Neural progenitor cell (in vitro differentiated cells): ENCODE data around the gene ZNF536. TPM values are rescaled to one million over a fixed set of nuclear protein-coding genes. Genes with fewer than 3 reads are reported as not detected.
"Not testable (repeated sequence)": the region's sequence is repeated elsewhere in the genome, so short reads cannot be mapped to it uniquely, and the experiment has no call there.

Experiments used
- DNase-seq: peaks from one replicate; pipeline ENCODE4 v3.0.0-alpha.2; 2016; ENCODE audit warnings: low spot score
- H2AFZ ChIP-seq: fragments of 200-600 bp; sonication (generic); replicated peaks from 2 replicates; pipeline ENCODE4 v1.6.1; 2016; ENCODE audit warnings: antibody characterized with exemption
- H3F3A ChIP-seq: fragments of 200-600 bp; sonication (generic); 2 replicates; pipeline ENCODE4 v1.6.1; 2016; ENCODE audit warnings: antibody characterized with exemption, low read depth
- H3K27ac ChIP-seq: fragments of 200-600 bp; sonication (generic); 2 replicates; pipeline ENCODE4 v1.5.1; 2016; ENCODE audit warnings: mild to moderate bottlenecking
- H3K27me3 ChIP-seq: fragments of 200-600 bp; sonication (generic); 2 replicates; pipeline ENCODE4 v1.6.1; 2016; ENCODE audit warnings: mild to moderate bottlenecking, moderate library complexity
- H3K36me3 ChIP-seq: fragments of 200-600 bp; sonication (generic); 2 replicates; pipeline ENCODE4 v1.5.1; 2016
- H3K4me1 ChIP-seq: fragments of 200-600 bp; sonication (generic); 2 replicates; pipeline ENCODE4 v1.6.1; 2016; ENCODE audit warnings: mixed run types
- H3K4me2 ChIP-seq: fragments of 200-600 bp; sonication (generic); 2 replicates; pipeline ENCODE4 v1.6.1; 2016
- H3K4me3 ChIP-seq: fragments of 200-600 bp; sonication (generic); 2 replicates; pipeline ENCODE4 v1.5.1; 2016
- H3K79me2 ChIP-seq: fragments of 200-600 bp; sonication (generic); 2 replicates; pipeline ENCODE4 v1.6.1; 2016; ENCODE audit warnings: low read depth
- H3K9ac ChIP-seq: fragments of 200-600 bp; sonication (generic); 2 replicates; pipeline ENCODE4 v1.6.1; 2016
- H3K9me3 ChIP-seq: fragments of 200-600 bp; sonication (generic); 2 replicates; pipeline ENCODE4 v1.5.1; 2016; ENCODE audit warnings: low read depth
- H4K20me1 ChIP-seq: fragments of 200-600 bp; sonication (generic); 2 replicates; pipeline ENCODE4 v1.6.1; 2016; ENCODE audit warnings: low read depth
- H3K27ac Mint-ChIP-seq: 3 replicates; pipeline ENCODE4 v1.8.0; 2021; ENCODE audit warnings: mixed read lengths
- H3K27me3 Mint-ChIP-seq: 2 replicates; pipeline ENCODE4 v1.8.0; 2022; ENCODE audit warnings: low read depth, mild to moderate bottlenecking, inconsistent platforms, moderate library complexity, mixed read lengths; ENCODE audit not compliant: insufficient read depth
- H3K36me3 Mint-ChIP-seq: 3 replicates; pipeline ENCODE4 v1.8.0; 2021; ENCODE audit warnings: mixed read lengths
- H3K4me1 Mint-ChIP-seq: 3 replicates; pipeline ENCODE4 v1.8.0; 2021; ENCODE audit warnings: mixed read lengths
- H3K4me3 Mint-ChIP-seq: 3 replicates; pipeline ENCODE4 v1.8.0; 2021; ENCODE audit warnings: mild to moderate bottlenecking, moderate library complexity, mixed read lengths
- H3K9me3 Mint-ChIP-seq: 3 replicates; pipeline ENCODE4 v1.8.0; 2020; ENCODE audit warnings: mixed read lengths
- CTCF ChIP-seq: fragments of 200-600 bp; sonication (generic); IDR thresholded peaks from 2 replicates; pipeline ENCODE4 v1.5.1; 2017; ENCODE audit warnings: antibody characterized with exemption, mild to moderate bottlenecking
- EZH2 ChIP-seq: fragments of 200-600 bp; sonication (generic); IDR thresholded peaks from 2 replicates; pipeline ENCODE4 v1.6.1; 2017; ENCODE audit warnings: antibody characterized with exemption, mild to moderate bottlenecking, moderate library complexity
- EZH2phosphoT487 ChIP-seq: fragments of 200-600 bp; sonication (generic); IDR thresholded peaks from 2 replicates; pipeline ENCODE4 v1.6.1; 2017; ENCODE audit warnings: antibody characterized with exemption
- total RNA-seq: library from RNA; depleted of rRNA; stranded (reverse); fragments of >200 nt; gene quantifications from 2 replicates; pipeline ENCODE4 v1.2.3, GENCODE V29; 2015; ENCODE audit warnings: low replicate concordance

ZNF536 gene
- total RNA-seq, 1 donor from 2014 or later, result 0.24 TPM

GRCh38 chr19:30457484-30457883 lies 85.3 kb downstream of the ZNF536 start:
- peaks cover 4% of the 10 kb centered on the region for H3K27me3 Mint-ChIP-seq

GRCh38 chr19:30459859-30460258 lies 87.7 kb downstream of the ZNF536 start:
- no peak overlapping the region for H3K4me3 Mint-ChIP-seq
- peaks cover 7% of the 10 kb centered on the region for H3K4me1 Mint-ChIP-seq
- no peaks in the 10 kb centered on the region for H3K27me3 Mint-ChIP-seq
- TF ChIP-seq CTCF (no peak), EZH2 (no peak), EZH2phosphoT487 (no peak)
- peaks cover 3% of the 10 kb centered on the region for H3K9me3 Mint-ChIP-seq
- DNase-seq, result no peak
- Histone ChIP-seq H2AFZ (no peak overlapping the region), H3K36me3 (no peaks in the 10 kb centered on the region), H3K79me2 (no peaks in the 10 kb centered on the region), H3K4me2 (no peak overlapping the region), H4K20me1 (no peaks in the 10 kb centered on the region), H3K27ac (no peak overlapping the region), H3K27me3 (no peaks in the 10 kb centered on the region), H3K9me3 (no peaks in the 10 kb centered on the region), H3F3A (no peaks in the 10 kb centered on the region), H3K4me1 (peaks cover 11% of the 10 kb centered on the region), H3K4me3 (no peak overlapping the region), H3K9ac (no peak overlapping the region)
- H3K36me3 Mint-ChIP-seq, result no peaks in the 10 kb centered on the region
- H3K27ac Mint-ChIP-seq, result no peak overlapping the region

More at GRCh38 chr19:30457484-30457883, 85.3 kb downstream of the ZNF536 start:
- H3K36me3 ChIP-seq, result no peaks in the 10 kb centered on the region
- no peak overlapping the region for H2AFZ ChIP-seq
- H3K27me3 ChIP-seq, result no peaks in the 10 kb centered on the region
- no peak overlapping the region for H3K4me3 ChIP-seq
- peaks cover 3% of the 10 kb centered on the region for H3K9me3 Mint-ChIP-seq
- H3K27ac ChIP-seq, result no peak overlapping the region
- no peaks in the 10 kb centered on the region for H4K20me1 ChIP-seq
- no peak for DNase-seq
- no peak overlapping the region for H3K4me3 Mint-ChIP-seq
- no peaks in the 10 kb centered on the region for H3F3A ChIP-seq
- H3K36me3 Mint-ChIP-seq, result no peaks in the 10 kb centered on the region
- H3K79me2 ChIP-seq, result no peaks in the 10 kb centered on the region
- H3K27ac Mint-ChIP-seq, result no peak overlapping the region
- no peak overlapping the region for H3K4me2 ChIP-seq
- TF ChIP-seq EZH2phosphoT487, result no peak
- no peak for TF ChIP-seq CTCF
- TF ChIP-seq EZH2, result no peak
- peaks cover 11% of the 10 kb centered on the region for H3K4me1 ChIP-seq
- no peak overlapping the region for H3K9ac ChIP-seq
- H3K9me3 ChIP-seq, result no peaks in the 10 kb centered on the region
- H3K4me1 Mint-ChIP-seq, result peaks cover 10% of the 10 kb centered on the region

GRCh38 chr19:30464162-30464561 lies 92.0 kb downstream of the ZNF536 start:
- H3K4me1 Mint-ChIP-seq, result peaks cover 9% of the 10 kb centered on the region
- Histone ChIP-seq H3K9ac (no peak overlapping the region), H3K36me3 (no peaks in the 10 kb centered on the region), H3K9me3 (no peaks in the 10 kb centered on the region), H4K20me1 (no peaks in the 10 kb centered on the region), H3K79me2 (no peaks in the 10 kb centered on the region), H3K4me1 (peaks cover 11% of the 10 kb centered on the region), H3K4me2 (no peak overlapping the region), H3F3A (no peaks in the 10 kb centered on the region), H3K4me3 (no peak overlapping the region), H2AFZ (no peak overlapping the region), H3K27ac (no peak overlapping the region), H3K27me3 (no peaks in the 10 kb centered on the region)
- H3K27ac Mint-ChIP-seq, result no peak overlapping the region
- peaks cover 2% of the 10 kb centered on the region for H3K27me3 Mint-ChIP-seq
- TF ChIP-seq EZH2phosphoT487 (no peak), EZH2 (no peak), CTCF (no peak)
- no peaks in the 10 kb centered on the region for H3K36me3 Mint-ChIP-seq
- peaks cover 3% of the 10 kb centered on the region for H3K9me3 Mint-ChIP-seq
- DNase-seq, result no peak
- H3K4me3 Mint-ChIP-seq, result no peak overlapping the region

- not testable (repeated sequence) for H4K20me1 ChIP-seq, H3K27ac Mint-ChIP-seq, H3K4me3 ChIP-seq, H3K4me1 ChIP-seq, H3K27me3 Mint-ChIP-seq, H3K79me2 ChIP-seq, H2AFZ ChIP-seq, H3K27me3 ChIP-seq, H3K27ac ChIP-seq, H3K36me3 Mint-ChIP-seq, DNase-seq, H3K9me3 ChIP-seq, H3K4me1 Mint-ChIP-seq, H3K4me2 ChIP-seq, H3K36me3 ChIP-seq, H3K9me3 Mint-ChIP-seq, H3F3A ChIP-seq, H3K9ac ChIP-seq, H3K4me3 Mint-ChIP-seq
Observed at GRCh38 chr19:30466598-30466997, 94.4 kb downstream of the ZNF536 start.
